ENCODE data around the gene IGSF22.
"Not testable (repeated sequence)": the region's sequence is repeated elsewhere in the genome, so short reads cannot be mapped to it uniquely, and the experiment has no call there.

The IGSF22 gene

DNA sequence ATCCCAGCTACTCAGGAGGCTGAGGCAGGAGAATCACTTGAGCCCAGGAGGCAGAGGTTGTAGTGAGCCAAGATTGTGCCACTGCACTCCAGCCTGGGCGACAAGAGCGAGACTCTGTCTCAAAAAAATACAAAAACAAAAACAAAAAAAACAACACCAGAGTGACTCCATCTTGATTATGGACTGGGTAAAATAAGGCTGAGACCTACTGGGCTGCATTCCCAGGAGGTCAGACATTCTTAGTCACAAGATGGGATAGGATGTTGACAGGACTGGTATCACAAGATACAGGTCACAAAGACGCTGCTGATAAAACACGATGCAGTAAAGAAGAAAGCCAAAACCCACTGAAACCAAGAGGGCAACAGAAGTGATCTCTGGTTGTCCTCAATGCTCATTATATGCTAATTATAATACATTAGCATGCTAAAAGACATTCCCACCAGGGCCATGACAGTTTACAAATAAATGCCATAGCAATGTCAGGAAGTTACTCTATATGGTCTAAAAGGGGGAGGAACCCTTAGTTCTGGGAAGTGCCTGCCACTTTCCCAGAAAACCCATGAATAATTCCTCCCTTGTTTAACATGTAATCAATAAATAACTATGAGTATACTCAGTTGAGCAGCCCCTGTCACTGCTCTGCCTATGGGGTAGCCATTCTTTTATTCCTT, 34.4 kb downstream of the IGSF22 start:
- DNase-seq (ENCODE audit: low spot score), result not testable (repeated sequence)

- no peak for DNase-seq (ENCODE audit: low spot score)
Measured at GRCh38 chr11:18684267-18684666, 41.7 kb downstream of the IGSF22 start.

GRCh38 chr11:18682466-18682865, 43.5 kb downstream of the IGSF22 start:
- no peak for DNase-seq (ENCODE audit: low spot score)

- DNase-seq (ENCODE audit: low spot score), result not testable (repeated sequence)
Measured at GRCh38 chr11:18681949-18682348, 44.0 kb downstream of the IGSF22 start.

DNA sequence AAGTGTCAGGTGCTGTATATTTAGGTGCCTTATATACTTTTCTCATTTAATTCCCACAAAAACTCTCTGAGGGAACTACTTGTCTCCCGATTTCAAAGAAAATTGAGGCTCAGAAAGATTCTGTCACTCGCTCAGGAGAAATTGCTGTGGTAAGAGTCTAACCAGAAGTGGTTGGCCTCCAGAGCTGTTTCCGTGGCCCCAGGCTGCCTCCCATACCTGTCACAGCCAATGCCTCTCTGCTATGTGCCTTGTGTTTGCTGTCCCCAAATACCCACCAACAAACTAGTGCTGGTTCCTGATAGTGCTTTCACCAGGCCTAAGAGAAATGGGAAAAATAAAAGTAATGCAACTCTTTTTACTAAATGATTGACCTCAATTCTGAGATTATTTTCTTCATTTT, 48.4 kb downstream of the IGSF22 start:
- no peak for DNase-seq (ENCODE audit: low spot score)

- no peak for DNase-seq (ENCODE audit: low spot score)
Measured at GRCh38 chr11:18676803-18677202, 49.2 kb downstream of the IGSF22 start.

DNA sequence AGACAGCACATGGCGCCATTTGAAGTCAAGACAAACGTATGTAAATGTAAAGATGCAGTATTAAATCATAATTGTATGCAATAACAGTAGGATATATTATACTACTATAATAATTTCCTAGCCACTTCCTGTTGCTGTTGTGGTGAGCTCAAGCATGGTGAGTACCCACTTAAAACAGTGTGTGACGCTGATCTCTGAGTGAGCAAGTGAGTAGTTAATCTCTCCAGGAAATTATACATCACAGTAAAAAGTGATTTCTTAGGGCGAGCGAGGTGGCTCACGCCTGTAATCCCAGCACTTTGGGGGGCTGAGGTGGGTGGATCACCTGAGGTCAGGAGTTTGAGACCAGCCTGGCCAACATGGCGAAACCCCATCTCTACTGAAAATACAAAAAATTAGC, 53.8 kb downstream of the IGSF22 start:
- not testable (repeated sequence) for DNase-seq (ENCODE audit: low spot score)

DNA sequence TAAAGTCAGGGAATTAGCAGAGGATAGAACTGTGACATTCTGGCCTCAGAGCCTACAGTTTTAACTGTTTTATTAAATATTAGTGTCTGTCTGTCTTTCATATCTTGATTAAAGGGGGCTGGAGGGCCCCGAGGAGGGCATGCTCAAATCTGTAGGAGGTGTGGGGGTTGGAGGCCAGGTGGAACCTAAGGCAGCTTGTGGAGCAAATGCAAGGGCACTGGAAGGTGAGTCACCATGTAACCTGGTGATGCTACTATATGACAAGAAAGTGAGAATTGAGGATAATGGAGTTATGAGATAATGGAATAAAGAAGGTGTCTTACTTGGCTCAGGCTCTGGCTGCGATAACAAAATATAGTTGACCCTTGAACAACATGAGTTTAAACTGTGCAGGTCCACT, 54.7 kb downstream of the IGSF22 start:
- DNase-seq (ENCODE audit: low spot score), result no peak

GRCh38 chr11:18669711-18670110, 56.3 kb downstream of the IGSF22 start:
- DNase-seq (ENCODE audit: low spot score), result no peak

DNA sequence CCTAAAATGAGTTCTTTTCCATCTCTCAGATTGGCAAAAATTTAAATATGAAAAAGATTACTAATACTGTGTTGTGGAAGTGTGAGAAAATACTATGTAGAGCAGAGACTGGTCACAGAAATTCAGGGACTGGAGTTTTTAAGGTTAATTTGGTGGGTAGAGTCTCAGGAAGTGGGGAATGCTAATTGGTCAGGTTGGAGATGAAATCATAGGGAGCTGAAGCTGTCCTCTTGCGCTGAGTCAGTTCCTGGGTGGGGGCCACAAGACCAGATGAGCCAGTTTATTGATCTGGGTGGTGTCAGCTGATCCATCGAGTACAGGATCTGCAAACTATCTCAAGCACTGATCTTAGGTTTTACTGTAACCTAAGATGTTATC, 56.8 kb downstream of the IGSF22 start:
- no peak for DNase-seq (ENCODE audit: low spot score)

DNA sequence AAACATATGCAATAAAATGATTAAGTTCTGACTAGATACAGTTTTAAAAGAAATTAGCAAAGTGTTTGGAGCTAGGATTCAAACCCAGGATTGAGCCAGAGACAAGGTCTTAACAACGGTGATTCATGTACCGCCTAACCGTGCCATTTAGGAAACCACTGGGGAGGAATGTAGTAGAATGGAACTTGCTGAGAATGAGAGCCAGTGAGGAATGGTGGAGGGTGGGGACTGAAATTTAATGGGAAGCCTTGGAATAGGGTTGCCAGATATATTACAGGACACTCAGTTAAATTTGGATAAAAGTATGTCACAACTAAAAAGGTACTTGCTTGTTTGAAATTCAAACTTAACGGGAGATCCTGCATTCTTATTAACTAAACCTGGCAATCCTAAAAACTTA, 57.9 kb downstream of the IGSF22 start:
- DNase-seq (ENCODE audit: low spot score), result no peak

- DNase-seq (ENCODE audit: low spot score), result not testable (repeated sequence)
Measured at GRCh38 chr11:18665353-18665872, 60.6 kb downstream of the IGSF22 start.

GRCh38 chr11:18657673-18658072, 68.3 kb downstream of the IGSF22 start:
- no peak for DNase-seq (ENCODE audit: low spot score)
